ENCODE results near the gene IRF9. TPM values are rescaled to one million over a fixed set of nuclear protein-coding genes. Genes with fewer than 3 reads are reported as not detected.

Gene IRF9
- total and polyA plus RNA-seq, 2 of the 13 experiments (the other 11 are each of a cell fraction or from before 2014, with no cell fraction given): 14.9 to 49.7 TPM

DNA sequence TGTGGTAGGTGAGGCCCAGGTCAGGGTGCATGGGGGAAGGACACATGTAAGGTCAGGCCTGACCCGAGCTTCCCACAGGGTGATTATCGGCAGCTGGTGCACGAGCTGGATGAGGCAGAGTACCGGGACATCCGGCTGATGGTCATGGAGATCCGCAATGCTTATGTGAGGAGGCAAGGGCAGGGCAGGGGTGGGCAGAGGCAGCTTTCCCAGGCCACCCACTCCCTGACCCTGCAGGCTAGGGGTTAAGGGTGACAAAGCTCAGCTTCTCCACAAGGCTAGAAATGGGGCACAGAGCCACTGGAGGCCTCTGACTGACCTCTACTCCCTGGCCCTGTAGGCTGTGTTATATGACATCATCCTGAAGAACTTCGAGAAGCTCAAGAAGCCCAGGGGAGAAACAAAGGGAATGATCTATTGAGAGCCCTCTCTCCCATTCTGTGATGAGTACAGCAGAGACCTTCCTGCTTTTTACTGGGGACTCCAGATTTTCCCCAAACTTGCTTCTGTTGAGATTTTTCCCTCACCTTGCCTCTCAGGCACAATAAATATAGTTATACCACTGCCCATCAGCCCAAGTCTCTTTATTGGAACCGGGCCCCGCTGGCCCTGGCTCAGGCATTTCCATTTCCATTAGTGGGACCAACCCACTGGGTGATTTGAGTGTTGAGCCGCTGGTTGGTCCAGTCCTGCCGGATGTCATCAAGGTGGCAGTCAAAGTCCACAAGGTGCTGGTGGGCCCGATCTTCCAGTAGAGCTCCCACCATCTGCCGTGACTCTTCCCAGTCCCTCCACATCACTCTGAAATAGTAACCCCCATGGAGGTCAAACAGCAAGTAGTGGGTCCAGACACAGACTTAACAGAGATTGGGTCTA is 22.4 kb upstream of the IRF9 start (continued):
- TF ChIP-seq, protein P1, sequence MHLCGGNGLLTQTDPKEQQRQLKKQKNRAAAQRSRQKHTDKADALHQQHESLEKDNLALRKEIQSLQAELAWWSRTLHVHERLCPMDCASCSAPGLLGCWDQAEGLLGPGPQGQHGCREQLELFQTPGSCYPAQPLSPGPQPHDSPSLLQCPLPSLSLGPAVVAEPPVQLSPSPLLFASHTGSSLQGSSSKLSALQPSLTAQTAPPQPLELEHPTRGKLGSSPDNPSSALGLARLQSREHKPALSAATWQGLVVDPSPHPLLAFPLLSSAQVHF (CRISPR knock-in tag; IDR thresholded peaks at IDR 0.05): no peak
- TF ChIP-seq DNMT3B (CRISPR knock-in tag; conservative IDR thresholded peaks at IDR 0.05): no peak
- TF ChIP-seq, protein P2, sequence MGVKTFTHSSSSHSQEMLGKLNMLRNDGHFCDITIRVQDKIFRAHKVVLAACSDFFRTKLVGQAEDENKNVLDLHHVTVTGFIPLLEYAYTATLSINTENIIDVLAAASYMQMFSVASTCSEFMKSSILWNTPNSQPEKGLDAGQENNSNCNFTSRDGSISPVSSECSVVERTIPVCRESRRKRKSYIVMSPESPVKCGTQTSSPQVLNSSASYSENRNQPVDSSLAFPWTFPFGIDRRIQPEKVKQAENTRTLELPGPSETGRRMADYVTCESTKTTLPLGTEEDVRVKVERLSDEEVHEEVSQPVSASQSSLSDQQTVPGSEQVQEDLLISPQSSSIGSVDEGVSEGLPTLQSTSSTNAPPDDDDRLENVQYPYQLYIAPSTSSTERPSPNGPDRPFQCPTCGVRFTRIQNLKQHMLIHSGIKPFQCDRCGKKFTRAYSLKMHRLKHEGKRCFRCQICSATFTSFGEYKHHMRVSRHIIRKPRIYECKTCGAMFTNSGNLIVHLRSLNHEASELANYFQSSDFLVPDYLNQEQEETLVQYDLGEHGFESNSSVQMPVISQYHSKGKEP (CRISPR knock-in tag; IDR thresholded peaks at IDR 0.05): no peak
- TF ChIP-seq, protein P3, sequence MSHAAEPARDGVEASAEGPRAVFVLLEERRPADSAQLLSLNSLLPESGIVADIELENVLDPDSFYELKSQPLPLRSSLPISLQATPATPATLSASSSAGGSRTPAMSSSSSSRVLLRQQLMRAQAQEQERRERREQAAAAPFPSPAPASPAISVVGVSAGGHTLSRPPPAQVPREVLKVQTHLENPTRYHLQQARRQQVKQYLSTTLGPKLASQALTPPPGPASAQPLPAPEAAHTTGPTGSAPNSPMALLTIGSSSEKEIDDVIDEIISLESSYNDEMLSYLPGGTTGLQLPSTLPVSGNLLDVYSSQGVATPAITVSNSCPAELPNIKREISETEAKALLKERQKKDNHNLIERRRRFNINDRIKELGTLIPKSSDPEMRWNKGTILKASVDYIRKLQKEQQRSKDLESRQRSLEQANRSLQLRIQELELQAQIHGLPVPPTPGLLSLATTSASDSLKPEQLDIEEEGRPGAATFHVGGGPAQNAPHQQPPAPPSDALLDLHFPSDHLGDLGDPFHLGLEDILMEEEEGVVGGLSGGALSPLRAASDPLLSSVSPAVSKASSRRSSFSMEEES (CRISPR knock-in tag; IDR thresholded peaks at IDR 0.05): no peak
- TF ChIP-seq, protein P4, sequence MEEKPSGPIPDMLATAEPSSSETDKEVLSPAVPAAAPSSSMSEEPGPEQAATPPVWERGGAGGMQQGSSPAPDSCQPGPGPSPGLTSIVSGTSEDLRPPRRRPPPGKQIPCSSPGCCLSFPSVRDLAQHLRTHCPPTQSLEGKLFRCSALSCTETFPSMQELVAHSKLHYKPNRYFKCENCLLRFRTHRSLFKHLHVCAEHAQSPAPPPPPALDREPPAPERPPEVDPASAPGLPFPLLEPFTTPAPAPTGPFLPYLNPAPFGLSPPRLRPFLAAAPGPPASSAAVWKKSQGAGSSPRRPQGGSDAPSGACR (CRISPR knock-in tag; IDR thresholded peaks at IDR 0.05): no peak
- TF ChIP-seq HDAC2 (CRISPR knock-in tag; IDR thresholded peaks at IDR 0.05): no peak
- no peak for TF ChIP-seq ZNF644 (CRISPR knock-in tag; IDR thresholded peaks at IDR 0.05; ENCODE audit: low read depth)
- TF ChIP-seq, protein P5, sequence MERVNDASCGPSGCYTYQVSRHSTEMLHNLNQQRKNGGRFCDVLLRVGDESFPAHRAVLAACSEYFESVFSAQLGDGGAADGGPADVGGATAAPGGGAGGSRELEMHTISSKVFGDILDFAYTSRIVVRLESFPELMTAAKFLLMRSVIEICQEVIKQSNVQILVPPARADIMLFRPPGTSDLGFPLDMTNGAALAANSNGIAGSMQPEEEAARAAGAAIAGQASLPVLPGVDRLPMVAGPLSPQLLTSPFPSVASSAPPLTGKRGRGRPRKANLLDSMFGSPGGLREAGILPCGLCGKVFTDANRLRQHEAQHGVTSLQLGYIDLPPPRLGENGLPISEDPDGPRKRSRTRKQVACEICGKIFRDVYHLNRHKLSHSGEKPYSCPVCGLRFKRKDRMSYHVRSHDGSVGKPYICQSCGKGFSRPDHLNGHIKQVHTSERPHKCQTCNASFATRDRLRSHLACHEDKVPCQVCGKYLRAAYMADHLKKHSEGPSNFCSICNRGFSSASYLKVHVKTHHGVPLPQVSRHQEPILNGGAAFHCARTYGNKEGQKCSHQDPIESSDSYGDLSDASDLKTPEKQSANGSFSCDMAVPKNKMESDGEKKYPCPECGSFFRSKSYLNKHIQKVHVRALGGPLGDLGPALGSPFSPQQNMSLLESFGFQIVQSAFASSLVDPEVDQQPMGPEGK (CRISPR knock-in tag; IDR thresholded peaks at IDR 0.05): no peak; the same call in 1 of the 2 replicates
- no peak; the same call in 1 of the 2 replicates for TF ChIP-seq ZNF792 (CRISPR knock-in tag; IDR thresholded peaks at IDR 0.05)
- no peak for TF ChIP-seq SYNCRIP (IDR thresholded peaks at IDR 0.05; ENCODE audit: insufficient read depth, low read depth, low read length)
- TF ChIP-seq, protein P6, sequence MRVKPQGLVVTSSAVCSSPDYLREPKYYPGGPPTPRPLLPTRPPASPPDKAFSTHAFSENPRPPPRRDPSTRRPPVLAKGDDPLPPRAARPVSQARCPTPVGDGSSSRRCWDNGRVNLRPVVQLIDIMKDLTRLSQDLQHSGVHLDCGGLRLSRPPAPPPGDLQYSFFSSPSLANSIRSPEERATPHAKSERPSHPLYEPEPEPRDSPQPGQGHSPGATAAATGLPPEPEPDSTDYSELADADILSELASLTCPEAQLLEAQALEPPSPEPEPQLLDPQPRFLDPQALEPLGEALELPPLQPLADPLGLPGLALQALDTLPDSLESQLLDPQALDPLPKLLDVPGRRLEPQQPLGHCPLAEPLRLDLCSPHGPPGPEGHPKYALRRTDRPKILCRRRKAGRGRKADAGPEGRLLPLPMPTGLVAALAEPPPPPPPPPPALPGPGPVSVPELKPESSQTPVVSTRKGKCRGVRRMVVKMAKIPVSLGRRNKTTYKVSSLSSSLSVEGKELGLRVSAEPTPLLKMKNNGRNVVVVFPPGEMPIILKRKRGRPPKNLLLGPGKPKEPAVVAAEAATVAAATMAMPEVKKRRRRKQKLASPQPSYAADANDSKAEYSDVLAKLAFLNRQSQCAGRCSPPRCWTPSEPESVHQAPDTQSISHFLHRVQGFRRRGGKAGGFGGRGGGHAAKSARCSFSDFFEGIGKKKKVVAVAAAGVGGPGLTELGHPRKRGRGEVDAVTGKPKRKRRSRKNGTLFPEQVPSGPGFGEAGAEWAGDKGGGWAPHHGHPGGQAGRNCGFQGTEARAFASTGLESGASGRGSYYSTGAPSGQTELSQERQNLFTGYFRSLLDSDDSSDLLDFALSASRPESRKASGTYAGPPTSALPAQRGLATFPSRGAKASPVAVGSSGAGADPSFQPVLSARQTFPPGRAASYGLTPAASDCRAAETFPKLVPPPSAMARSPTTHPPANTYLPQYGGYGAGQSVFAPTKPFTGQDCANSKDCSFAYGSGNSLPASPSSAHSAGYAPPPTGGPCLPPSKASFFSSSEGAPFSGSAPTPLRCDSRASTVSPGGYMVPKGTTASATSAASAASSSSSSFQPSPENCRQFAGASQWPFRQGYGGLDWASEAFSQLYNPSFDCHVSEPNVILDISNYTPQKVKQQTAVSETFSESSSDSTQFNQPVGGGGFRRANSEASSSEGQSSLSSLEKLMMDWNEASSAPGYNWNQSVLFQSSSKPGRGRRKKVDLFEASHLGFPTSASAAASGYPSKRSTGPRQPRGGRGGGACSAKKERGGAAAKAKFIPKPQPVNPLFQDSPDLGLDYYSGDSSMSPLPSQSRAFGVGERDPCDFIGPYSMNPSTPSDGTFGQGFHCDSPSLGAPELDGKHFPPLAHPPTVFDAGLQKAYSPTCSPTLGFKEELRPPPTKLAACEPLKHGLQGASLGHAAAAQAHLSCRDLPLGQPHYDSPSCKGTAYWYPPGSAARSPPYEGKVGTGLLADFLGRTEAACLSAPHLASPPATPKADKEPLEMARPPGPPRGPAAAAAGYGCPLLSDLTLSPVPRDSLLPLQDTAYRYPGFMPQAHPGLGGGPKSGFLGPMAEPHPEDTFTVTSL (CRISPR knock-in tag; IDR thresholded peaks at IDR 0.05; ENCODE audit: borderline replicate concordance): no peak
- TF ChIP-seq, protein P7, sequence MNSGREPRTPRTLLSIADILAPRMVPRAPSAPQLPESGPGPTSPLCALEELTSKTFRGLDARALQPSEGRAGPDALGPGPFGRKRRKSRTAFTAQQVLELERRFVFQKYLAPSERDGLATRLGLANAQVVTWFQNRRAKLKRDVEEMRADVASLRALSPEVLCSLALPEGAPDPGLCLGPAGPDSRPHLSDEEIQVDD (CRISPR knock-in tag; IDR thresholded peaks at IDR 0.05; ENCODE audit: borderline replicate concordance): no peak
- no peak for TF ChIP-seq ZFP62 (CRISPR knock-in tag; IDR thresholded peaks at IDR 0.05)
- no peak for TF ChIP-seq ZMYM2 (CRISPR knock-in tag; IDR thresholded peaks at IDR 0.05)
- no peak for TF ChIP-seq ZKSCAN8 (CRISPR knock-in tag; IDR thresholded peaks at IDR 0.05; ENCODE audit: borderline replicate concordance)
- no peak for TF ChIP-seq ZNF382 (CRISPR knock-in tag; IDR thresholded peaks at IDR 0.05; ENCODE audit: borderline replicate concordance)

All from HepG2 (cell line).